ENCODE results near the gene THBS3.
A peak's percentile ranks its signal among the peaks of the same experiment; 100 is the strongest.

Gene THBS3

GRCh38 chr1:155186794-155187455 lies 20.8 kb downstream of the THBS3 start:
- no peak for DNase-seq

- no peak for DNase-seq
Observed at GRCh38 chr1:155186067-155186793, 21.5 kb downstream of the THBS3 start.

GRCh38 chr1:155185783-155186066 lies 22.0 kb downstream of the THBS3 start:
- DNase-seq: no peak

- DNase-seq: no peak
Observed at GRCh38 chr1:155184835-155185782, 22.6 kb downstream of the THBS3 start.

GRCh38 chr1:155184351-155184811 lies 23.3 kb downstream of the THBS3 start:
- DNase-seq: no peak

GRCh38 chr1:155183775-155184221 lies 23.9 kb downstream of the THBS3 start:
- no peak for DNase-seq

GRCh38 chr1:155182052-155182550 lies 25.6 kb downstream of the THBS3 start:
- DNase-seq: no peak

GRCh38 chr1:155181371-155182051 lies 26.2 kb downstream of the THBS3 start:
- DNase-seq: no peak

- DNase-seq: no peak
Observed at GRCh38 chr1:155179112-155180031, 28.3 kb downstream of the THBS3 start.

GRCh38 chr1:155178441-155179111 lies 29.1 kb downstream of the THBS3 start:
- no peak for DNase-seq

- no peak for DNase-seq
Observed at GRCh38 chr1:155177918-155178281, 29.8 kb downstream of the THBS3 start.

GRCh38 chr1:155177192-155177917 lies 30.3 kb downstream of the THBS3 start:
- DNase-seq: no peak

- DNase-seq: peak; percentile 77
Observed at GRCh38 chr1:155176544-155177071, 31.1 kb downstream of the THBS3 start.

GRCh38 chr1:155175927-155176371 lies 31.7 kb downstream of the THBS3 start:
- DNase-seq: no peak

- no peak for DNase-seq
Observed at GRCh38 chr1:155175281-155175926, 32.3 kb downstream of the THBS3 start.

- DNase-seq: peak; percentile 77
Observed at GRCh38 chr1:155174324-155175280, 33.1 kb downstream of the THBS3 start.

GRCh38 chr1:155173478-155174323 lies 34.0 kb downstream of the THBS3 start, which contains the start of gene TRIM46:
TSS of gene TRIM46 (plus strand) at chr1:155173849. CDS start at chr1:155173967, 118 bp downstream.
- DNase-seq: no peak

Measured in retina (tissue), 1 donor.